K562 (cell line): ENCODE measurements around the gene DUS3L. TPM values are rescaled to one million over a fixed set of nuclear protein-coding genes. Genes with fewer than 3 reads are reported as not detected.
A peak's percentile ranks its signal among the peaks of the same experiment; 100 is the strongest.

Experiments used
- ASH1L ChIP-seq: fragments of 450-650 bp; IDR thresholded peaks from 2 replicates; pipeline ENCODE4 v1.6.1; 2018; ENCODE audit warnings: borderline replicate concordance, mild to moderate bottlenecking, low read depth; ENCODE audit not compliant: partially characterized antibody
- CAMTA2 ChIP-seq: fragments of 250-450 bp; sonication (Bioruptor Pico); conservative IDR thresholded peaks from 2 replicates; pipeline ENCODE4 v1.5.1; 2022
- DNMT1 ChIP-seq: fragments of 450-650 bp; IDR thresholded peaks from 2 replicates; pipeline ENCODE4 v1.6.1; 2016; ENCODE audit warnings: antibody characterized with exemption, mild to moderate bottlenecking
- GABPA ChIP-seq: fragments of 200-800 bp; sonication (Bioruptor generic); conservative IDR thresholded peaks from 2 replicates; pipeline ENCODE4 v1.6.1; 2016; ENCODE audit warnings: low read depth, missing genetic modification characterization, missing compliant biosample characterization
- HDAC2 ChIP-seq: fragments of 450-650 bp; IDR thresholded peaks from 2 replicates; pipeline ENCODE4 v1.6.1; 2016; ENCODE audit warnings: mild to moderate bottlenecking
- HDGF ChIP-seq: fragments of 450-650 bp; IDR thresholded peaks from 2 replicates; pipeline ENCODE4 v1.6.1; 2016
- KDM5B ChIP-seq: fragments of 200-600 bp; sonication (generic); IDR thresholded peaks from 2 replicates; pipeline ENCODE4 v1.6.1; 2012; ENCODE audit warnings: low read depth, mild to moderate bottlenecking, moderate library complexity, low read length, control low read depth, inconsistent platforms; ENCODE audit not compliant: insufficient replicate concordance
- LEF1 ChIP-seq: fragments of 450-650 bp; IDR thresholded peaks from 2 replicates; pipeline ENCODE4 v1.6.1; 2016; ENCODE audit warnings: mild to moderate bottlenecking
- MAFG ChIP-seq: fragments of 450-650 bp; conservative IDR thresholded peaks from 2 replicates; pipeline ENCODE4 v1.6.1; 2016; ENCODE audit warnings: missing genetic modification characterization, missing compliant biosample characterization
- NCOA1 ChIP-seq: fragments of 450-650 bp; IDR thresholded peaks from 2 replicates; pipeline ENCODE4 v1.6.1; 2016; ENCODE audit warnings: low read depth
- NFXL1 ChIP-seq: fragments of 450-650 bp; formaldehyde crosslinking; IDR thresholded peaks from 2 replicates; pipeline ENCODE4 v1.4.0; 2021; ENCODE audit warnings: mild to moderate bottlenecking
- NRF1 ChIP-seq, 2 experiments: fragments of 450-650 bp; IDR thresholded peaks in 1 of 2; conservative IDR thresholded peaks in 1 of 2; 2 replicates each; pipeline ENCODE4 v1.6.1; 2014; ENCODE audit warnings: mild to moderate bottlenecking in 2 of 2
- SIX5 ChIP-seq, 2 experiments: IDR thresholded peaks; 2 replicates each; pipeline ENCODE4 v1.6.1; 2011; ENCODE audit warnings: low read length in 2 of 2, borderline replicate concordance in 1 of 2, low read depth in 1 of 2, mild to moderate bottlenecking in 1 of 2, moderate library complexity in 1 of 2; ENCODE audit not compliant: insufficient read depth in 1 of 2
- SMAD1 ChIP-seq: fragments of 150-350 bp; IDR thresholded peaks from 2 replicates; pipeline ENCODE4 v1.6.1; 2014; ENCODE audit warnings: low read length, low read depth; ENCODE audit not compliant: partially characterized antibody
- SMARCA5 ChIP-seq: fragments of 450-650 bp; IDR thresholded peaks from 2 replicates; pipeline ENCODE4 v1.6.1; 2016
- SNRNP70 ChIP-seq: fragments of 200-400 bp; formaldehyde crosslinking; optimal IDR thresholded peaks from 2 replicates; pipeline ENCODE3; 2017; ENCODE audit warnings: low read depth, low read length
- SUPT5H ChIP-seq: fragments of 450-650 bp; IDR thresholded peaks from 2 replicates; pipeline ENCODE4 v1.6.1; 2016
- ZNF140 ChIP-seq: fragments of 250-450 bp; sonication (Bioruptor Pico); IDR thresholded peaks from 2 replicates; pipeline ENCODE4 v1.8.0; 2021; ENCODE audit warnings: moderate library complexity, mild to moderate bottlenecking, inconsistent platforms
- ZNF217 ChIP-seq: sonication (generic); formaldehyde crosslinking; IDR thresholded peaks from 2 replicates; pipeline ENCODE4 v1.8.0; 2022; ENCODE audit warnings: mild to moderate bottlenecking, missing genetic modification reagents
- ZNF444 ChIP-seq: fragments of 250-450 bp; sonication (Bioruptor Pico); IDR thresholded peaks from 2 replicates; pipeline ENCODE4 v1.4.0; 2020; ENCODE audit warnings: mild to moderate bottlenecking, moderate library complexity
- ZNF76 ChIP-seq: fragments of 250-450 bp; sonication (Bioruptor Pico); IDR thresholded peaks from 2 replicates; pipeline ENCODE4 v1.4.0; 2020; ENCODE audit warnings: mild to moderate bottlenecking, moderate library complexity, borderline replicate concordance
- ZNF780A ChIP-seq: fragments of 250-450 bp; sonication (Bioruptor Pico); IDR thresholded peaks from 2 replicates; pipeline ENCODE4 v1.5.0; 2021; ENCODE audit warnings: mild to moderate bottlenecking
- polyA plus RNA-seq, 8 experiments: library from polyadenylated mRNA; depleted of rRNA in 4 of 8; stranded (reverse) in 5 of 8; unstranded in 3 of 8; fragments of >200 nt; fragmentation: Nextera tagmentation in 2 of 8; fragmentation: Illumina TruSeq in 1 of 8; extraction: Ambion mirVana in 2 of 8; extraction: Trizol in 1 of 8; gene quantifications; 2 replicates each; pipeline versions ENCODE4 v1.2.1 to v1.2.3, GENCODE V29; 2011 to 2014; ENCODE audit warnings: inconsistent platforms in 1 of 8, missing spikeins in 1 of 8
- total RNA-seq, 7 experiments: library from RNA; depleted of rRNA in 6 of 7; stranded (reverse); fragments of >200 nt in 6 of 7; fragmentation: Illumina TruSeq in 2 of 7; extraction: Trizol in 2 of 7; gene quantifications; 2 replicates each; pipeline versions ENCODE4 v1.2.1 to v1.2.3, GENCODE V29; 2011 to 2021; ENCODE audit warnings: low replicate concordance in 1 of 7
- TF ChIP-seq, protein P1 (sequence below): fragments of 250-450 bp; sonication (Bioruptor Pico); IDR thresholded peaks from 2 replicates; pipeline ENCODE4 v1.6.1; 2021; ENCODE audit warnings: mild to moderate bottlenecking
- TF ChIP-seq, protein P2 (sequence below): fragments of 450-650 bp; IDR thresholded peaks from 2 replicates; pipeline ENCODE4 v1.6.1; 2016
- TF ChIP-seq, protein P3 (sequence below): fragments of 450-650 bp; IDR thresholded peaks from 2 replicates; pipeline ENCODE4 v1.6.1; 2016; ENCODE audit warnings: low read depth, mild to moderate bottlenecking, moderate library complexity
- TF ChIP-seq, protein P4 (sequence below): sonication (generic); formaldehyde crosslinking; IDR thresholded peaks from 2 replicates; pipeline ENCODE4 v1.8.1; 2023; ENCODE audit warnings: mild to moderate bottlenecking, missing genetic modification reagents

The DUS3L gene
- total and polyA plus RNA-seq, 9 of the 15 experiments (the other 6 are each of a cell fraction or from before 2014, with no cell fraction given), result 1.7 to 102 (median 77.5) TPM

DNA sequence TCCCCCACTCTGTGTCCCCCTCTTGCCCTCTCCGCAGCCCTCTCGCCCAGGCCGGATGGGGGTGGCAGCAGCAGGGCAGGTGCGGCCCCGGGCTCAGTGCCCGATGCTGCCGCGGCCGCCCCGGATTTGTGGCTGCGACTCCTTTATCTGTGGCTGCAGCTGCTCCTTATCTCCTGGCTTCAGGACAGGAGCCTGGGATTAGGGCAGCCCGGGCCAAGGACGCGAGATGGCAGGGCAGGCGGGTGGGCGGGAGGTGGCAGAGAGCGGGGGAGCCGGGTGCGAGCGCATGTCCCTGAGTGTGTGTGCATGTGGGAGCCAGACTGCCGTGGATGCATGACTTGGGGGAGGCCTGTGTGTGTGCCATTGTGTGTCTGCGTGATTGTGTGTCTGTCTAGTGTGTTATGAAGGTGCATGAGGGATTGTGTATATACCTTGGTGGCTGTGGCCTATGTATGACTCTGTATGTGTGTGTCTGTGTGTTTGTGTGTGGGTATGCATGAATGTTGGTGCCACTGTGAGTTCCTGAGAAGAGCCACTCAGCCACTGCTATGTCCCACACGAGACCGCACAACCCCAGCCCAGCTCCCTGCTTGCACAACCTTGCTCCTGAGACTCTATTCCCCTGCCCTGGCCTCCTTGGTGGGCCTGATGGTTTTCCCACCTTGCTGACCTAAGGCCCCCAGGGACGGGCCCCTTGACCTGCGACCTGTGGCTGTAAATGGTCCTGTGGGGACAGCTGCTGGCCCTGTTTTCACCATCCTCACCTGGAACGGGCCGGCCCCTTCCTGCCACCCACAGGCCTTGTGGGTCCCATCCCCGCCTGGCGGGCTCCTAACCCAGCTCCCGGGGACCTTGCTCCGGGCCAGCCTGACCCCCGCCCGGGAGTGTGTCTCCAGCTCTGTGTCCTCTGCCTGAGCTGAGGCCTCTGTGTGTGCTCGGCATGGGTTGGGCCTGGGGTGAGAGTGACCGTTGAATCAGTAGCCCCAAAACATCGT lies 8.6 kb upstream of the DUS3L start (continued):
- TF ChIP-seq, protein P1, sequence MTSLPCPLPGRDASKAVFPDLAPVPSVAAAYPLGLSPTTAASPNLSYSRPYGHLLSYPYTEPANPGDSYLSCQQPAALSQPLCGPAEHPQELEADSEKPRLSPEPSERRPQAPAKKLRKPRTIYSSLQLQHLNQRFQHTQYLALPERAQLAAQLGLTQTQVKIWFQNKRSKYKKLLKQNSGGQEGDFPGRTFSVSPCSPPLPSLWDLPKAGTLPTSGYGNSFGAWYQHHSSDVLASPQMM (CRISPR knock-in tag), result no peak
- TF ChIP-seq ZNF780A (no peak), ZNF76 (CRISPR knock-in tag) (0 out of 2 replicates have a peak, but pooled peaks have one; percentile 35), ASH1L (peak; percentile 46), SNRNP70 (no peak), NRF1 (conservative IDR thresholded peaks at IDR 0.05 in 1 of 2, IDR thresholded peaks at IDR 0.05 in 1 of 2) (peak; percentile 79), HDGF (peak; percentile 68; the same call in 1 of the 2 replicates), ZNF444 (CRISPR knock-in tag) (0 out of 2 replicates have a peak, but pooled peaks have one; percentile 22), MAFG (tag) (no peak), SUPT5H (no peak), LEF1 (peak; percentile 88), ZNF140 (CRISPR knock-in tag) (no peak), GABPA (0 out of 2 replicates have a peak, but pooled peaks have one; percentile 35), SMAD1 (peak; percentile 93), NFXL1 (CRISPR knock-in tag) (0 out of 2 replicates have a peak, but pooled peaks have one; percentile 16), NCOA1 (peak; percentile 82), KDM5B (no peak), SMARCA5 (peak; percentile 84; the same call in 1 of the 2 replicates), DNMT1 (peak; percentile 34; the same call in 1 of the 2 replicates), ZNF217 (CRISPR knock-in tag) (no peak), HDAC2 (peak; percentile 98), SIX5 (IDR thresholded peaks at IDR 0.05; ENCODE audit: borderline replicate concordance in 1 of 2, insufficient read depth in 1 of 2, low read depth in 1 of 2, low read length in 2 of 2) (no peak), CAMTA2 (CRISPR knock-in tag) (no peak)
- TF ChIP-seq, protein P2, sequence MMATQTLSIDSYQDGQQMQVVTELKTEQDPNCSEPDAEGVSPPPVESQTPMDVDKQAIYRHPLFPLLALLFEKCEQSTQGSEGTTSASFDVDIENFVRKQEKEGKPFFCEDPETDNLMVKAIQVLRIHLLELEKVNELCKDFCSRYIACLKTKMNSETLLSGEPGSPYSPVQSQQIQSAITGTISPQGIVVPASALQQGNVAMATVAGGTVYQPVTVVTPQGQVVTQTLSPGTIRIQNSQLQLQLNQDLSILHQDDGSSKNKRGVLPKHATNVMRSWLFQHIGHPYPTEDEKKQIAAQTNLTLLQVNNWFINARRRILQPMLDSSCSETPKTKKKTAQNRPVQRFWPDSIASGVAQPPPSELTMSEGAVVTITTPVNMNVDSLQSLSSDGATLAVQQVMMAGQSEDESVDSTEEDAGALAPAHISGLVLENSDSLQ, result no peak; the same call in 1 of the 2 replicates
- TF ChIP-seq, protein P3, sequence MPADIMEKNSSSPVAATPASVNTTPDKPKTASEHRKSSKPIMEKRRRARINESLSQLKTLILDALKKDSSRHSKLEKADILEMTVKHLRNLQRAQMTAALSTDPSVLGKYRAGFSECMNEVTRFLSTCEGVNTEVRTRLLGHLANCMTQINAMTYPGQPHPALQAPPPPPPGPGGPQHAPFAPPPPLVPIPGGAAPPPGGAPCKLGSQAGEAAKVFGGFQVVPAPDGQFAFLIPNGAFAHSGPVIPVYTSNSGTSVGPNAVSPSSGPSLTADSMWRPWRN, result peak; percentile 89
- TF ChIP-seq, protein P4, sequence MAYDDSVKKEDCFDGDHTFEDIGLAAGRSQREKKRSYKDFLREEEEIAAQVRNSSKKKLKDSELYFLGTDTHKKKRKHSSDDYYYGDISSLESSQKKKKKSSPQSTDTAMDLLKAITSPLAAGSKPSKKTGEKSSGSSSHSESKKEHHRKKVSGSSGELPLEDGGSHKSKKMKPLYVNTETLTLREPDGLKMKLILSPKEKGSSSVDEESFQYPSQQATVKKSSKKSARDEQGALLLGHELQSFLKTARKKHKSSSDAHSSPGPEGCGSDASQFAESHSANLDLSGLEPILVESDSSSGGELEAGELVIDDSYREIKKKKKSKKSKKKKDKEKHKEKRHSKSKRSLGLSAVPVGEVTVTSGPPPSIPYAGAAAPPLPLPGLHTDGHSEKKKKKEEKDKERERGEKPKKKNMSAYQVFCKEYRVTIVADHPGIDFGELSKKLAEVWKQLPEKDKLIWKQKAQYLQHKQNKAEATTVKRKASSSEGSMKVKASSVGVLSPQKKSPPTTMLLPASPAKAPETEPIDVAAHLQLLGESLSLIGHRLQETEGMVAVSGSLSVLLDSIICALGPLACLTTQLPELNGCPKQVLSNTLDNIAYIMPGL (CRISPR knock-in tag), result no peak
